Hepatocyte (in vitro differentiated cells): ENCODE data around the gene ECT2.

Experiments
- EZH2 ChIP-seq: fragments of 200-600 bp; sonication (generic); IDR thresholded peaks from 2 replicates; pipeline ENCODE4 v1.6.1; 2016; ENCODE audit warnings: antibody characterized with exemption, mild to moderate bottlenecking, borderline replicate concordance
- EZH2phosphoT487 ChIP-seq: fragments of 200-600 bp; sonication (generic); IDR thresholded peaks from one replicate; pipeline ENCODE4 v1.6.1; 2018; ENCODE audit warnings: antibody characterized with exemption, mild to moderate bottlenecking, low read depth, moderate library complexity; ENCODE audit not compliant: unreplicated experiment, severe bottlenecking
- TF ChIP-seq, protein P1 (sequence below): fragments of 200-600 bp; sonication (generic); IDR thresholded peaks from 2 replicates; pipeline ENCODE4 v1.5.1; 2016; ENCODE audit warnings: antibody characterized with exemption, mild to moderate bottlenecking; ENCODE audit not compliant: poor library complexity

DNA sequence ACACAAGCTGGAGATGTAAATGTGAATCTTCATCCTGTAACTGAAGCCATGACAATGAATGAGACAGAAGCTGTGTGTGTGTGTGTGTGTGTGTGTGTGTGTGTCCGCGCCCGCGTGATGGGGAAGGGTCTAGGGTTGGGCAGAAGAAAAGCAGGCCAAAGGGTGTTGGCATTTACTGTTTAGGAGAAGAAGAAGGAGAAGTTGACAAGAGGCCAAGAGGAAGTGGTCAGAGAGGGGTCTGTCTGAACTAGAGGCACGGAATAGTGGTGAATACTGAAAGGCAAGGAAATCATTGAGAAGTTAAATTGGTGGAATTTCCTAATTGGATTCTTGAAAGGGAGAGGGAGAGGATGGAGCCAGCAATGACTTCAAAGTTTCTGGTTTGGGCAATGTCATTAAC, 34.0 kb upstream of the ECT2 start:
- TF ChIP-seq EZH2 (no peak), EZH2phosphoT487 (no peak)
- TF ChIP-seq, protein P1, sequence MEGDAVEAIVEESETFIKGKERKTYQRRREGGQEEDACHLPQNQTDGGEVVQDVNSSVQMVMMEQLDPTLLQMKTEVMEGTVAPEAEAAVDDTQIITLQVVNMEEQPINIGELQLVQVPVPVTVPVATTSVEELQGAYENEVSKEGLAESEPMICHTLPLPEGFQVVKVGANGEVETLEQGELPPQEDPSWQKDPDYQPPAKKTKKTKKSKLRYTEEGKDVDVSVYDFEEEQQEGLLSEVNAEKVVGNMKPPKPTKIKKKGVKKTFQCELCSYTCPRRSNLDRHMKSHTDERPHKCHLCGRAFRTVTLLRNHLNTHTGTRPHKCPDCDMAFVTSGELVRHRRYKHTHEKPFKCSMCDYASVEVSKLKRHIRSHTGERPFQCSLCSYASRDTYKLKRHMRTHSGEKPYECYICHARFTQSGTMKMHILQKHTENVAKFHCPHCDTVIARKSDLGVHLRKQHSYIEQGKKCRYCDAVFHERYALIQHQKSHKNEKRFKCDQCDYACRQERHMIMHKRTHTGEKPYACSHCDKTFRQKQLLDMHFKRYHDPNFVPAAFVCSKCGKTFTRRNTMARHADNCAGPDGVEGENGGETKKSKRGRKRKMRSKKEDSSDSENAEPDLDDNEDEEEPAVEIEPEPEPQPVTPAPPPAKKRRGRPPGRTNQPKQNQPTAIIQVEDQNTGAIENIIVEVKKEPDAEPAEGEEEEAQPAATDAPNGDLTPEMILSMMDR = no peak
